Neural crest cell (in vitro differentiated cells): ENCODE data around the gene MRPL11. TPM values are rescaled to one million over a fixed set of nuclear protein-coding genes. Genes with fewer than 3 reads are reported as not detected.

Source experiments
- DNase-seq: peaks from one replicate; pipeline ENCODE4 v3.0.0; 2021; ENCODE audit warnings: low read depth, mixed read lengths, low spot score
- H3K27ac Mint-ChIP-seq: one replicate; pipeline ENCODE4 v1.8.0; 2021; ENCODE audit warnings: mild to moderate bottlenecking, mixed read lengths; ENCODE audit not compliant: unreplicated experiment
- H3K27me3 Mint-ChIP-seq: 2 replicates; pipeline ENCODE4 v1.8.0; 2021; ENCODE audit warnings: low read depth, mild to moderate bottlenecking, mixed read lengths
- H3K36me3 Mint-ChIP-seq: 2 replicates; pipeline ENCODE4 v1.8.0; 2021; ENCODE audit warnings: low read depth, mild to moderate bottlenecking, mixed read lengths
- H3K4me1 Mint-ChIP-seq: 2 replicates; pipeline ENCODE4 v1.8.0; 2021; ENCODE audit warnings: mixed read lengths
- H3K4me3 Mint-ChIP-seq: one replicate; pipeline ENCODE4 v1.8.0; 2021; ENCODE audit warnings: mild to moderate bottlenecking, mixed read lengths
- H3K9me3 Mint-ChIP-seq: 2 replicates; pipeline ENCODE4 v1.8.0; 2021; ENCODE audit warnings: mixed read lengths
- total RNA-seq: library from RNA; stranded (reverse); gene quantifications from 2 replicates; pipeline ENCODE4 v1.2.1, GENCODE V29; 2021
- TF ChIP-seq, protein P1 (sequence below): fragments of 200-600 bp; sonication (generic); conservative IDR thresholded peaks from 2 replicates; pipeline ENCODE4 v1.5.0; 2021; ENCODE audit warnings: antibody characterized with exemption, mild to moderate bottlenecking

The MRPL11 gene
- total RNA-seq, 1 donor from 2014 or later = 91.4 TPM

- Mint-ChIP-seq H3K4me1 (peaks cover 4% of the 10 kb centered on the region), H3K27ac (no peak overlapping the region), H3K36me3 (peaks cover 2% of the 10 kb centered on the region), H3K4me3 (no peak overlapping the region), H3K9me3 (no peaks in the 10 kb centered on the region), H3K27me3 (peaks cover 11% of the 10 kb centered on the region)
- TF ChIP-seq, protein P1, sequence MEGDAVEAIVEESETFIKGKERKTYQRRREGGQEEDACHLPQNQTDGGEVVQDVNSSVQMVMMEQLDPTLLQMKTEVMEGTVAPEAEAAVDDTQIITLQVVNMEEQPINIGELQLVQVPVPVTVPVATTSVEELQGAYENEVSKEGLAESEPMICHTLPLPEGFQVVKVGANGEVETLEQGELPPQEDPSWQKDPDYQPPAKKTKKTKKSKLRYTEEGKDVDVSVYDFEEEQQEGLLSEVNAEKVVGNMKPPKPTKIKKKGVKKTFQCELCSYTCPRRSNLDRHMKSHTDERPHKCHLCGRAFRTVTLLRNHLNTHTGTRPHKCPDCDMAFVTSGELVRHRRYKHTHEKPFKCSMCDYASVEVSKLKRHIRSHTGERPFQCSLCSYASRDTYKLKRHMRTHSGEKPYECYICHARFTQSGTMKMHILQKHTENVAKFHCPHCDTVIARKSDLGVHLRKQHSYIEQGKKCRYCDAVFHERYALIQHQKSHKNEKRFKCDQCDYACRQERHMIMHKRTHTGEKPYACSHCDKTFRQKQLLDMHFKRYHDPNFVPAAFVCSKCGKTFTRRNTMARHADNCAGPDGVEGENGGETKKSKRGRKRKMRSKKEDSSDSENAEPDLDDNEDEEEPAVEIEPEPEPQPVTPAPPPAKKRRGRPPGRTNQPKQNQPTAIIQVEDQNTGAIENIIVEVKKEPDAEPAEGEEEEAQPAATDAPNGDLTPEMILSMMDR = no peak
- DNase-seq = no peak
These were observed 12.3 kb downstream of the MRPL11 start for GRCh38 chr11:66426314-66426713.

- Mint-ChIP-seq H3K27ac (no peak overlapping the region), H3K4me1 (peaks cover 30% of the 10 kb centered on the region), H3K9me3 (no peaks in the 10 kb centered on the region), H3K27me3 (peaks cover 53% of the 10 kb centered on the region), H3K36me3 (peaks cover 2% of the 10 kb centered on the region), H3K4me3 (no peak overlapping the region)
- DNase-seq = peak; percentile 98
- TF ChIP-seq, protein P1 = no peak
These were observed 17.0 kb downstream of the MRPL11 start for GRCh38 chr11:66421492-66422205.

GRCh38 chr11:66420671-66421476 lies 17.8 kb downstream of the MRPL11 start, which contains the start of gene NPAS4:
TSS of gene NPAS4 (plus strand) at chr11:66421035. CDS start at chr11:66421180, 145 bp downstream.
- Mint-ChIP-seq H3K9me3 (no peaks in the 10 kb centered on the region), H3K4me3 (no peak within 1 kb of the TSS), H3K27me3 (peaks cover 58% of the 10 kb centered on the region), H3K4me1 (peaks cover 30% of the 10 kb centered on the region), H3K36me3 (peaks cover 2% of the 10 kb centered on the region), H3K27ac (no peak within 1 kb of the TSS)
- DNase-seq = no peak
- TF ChIP-seq, protein P1 = no peak

- DNase-seq = no peak
- Mint-ChIP-seq H3K9me3 (no peaks in the 10 kb centered on the region), H3K27me3 (peaks cover 65% of the 10 kb centered on the region), H3K4me3 (no peak overlapping the region), H3K27ac (no peak overlapping the region), H3K36me3 (peaks cover 2% of the 10 kb centered on the region), H3K4me1 (peaks cover 30% of the 10 kb centered on the region)
- TF ChIP-seq, protein P1 = no peak
These were observed 18.8 kb downstream of the MRPL11 start for GRCh38 chr11:66419825-66420224.

- Mint-ChIP-seq H3K4me3 (peak overlapping the region; percentile 42), H3K27ac (no peak overlapping the region), H3K27me3 (peaks cover 68% of the 10 kb centered on the region), H3K36me3 (peaks cover 2% of the 10 kb centered on the region), H3K4me1 (peaks cover 30% of the 10 kb centered on the region), H3K9me3 (no peaks in the 10 kb centered on the region)
- TF ChIP-seq, protein P1 = no peak
- no peak for DNase-seq
These were observed 19.7 kb downstream of the MRPL11 start for GRCh38 chr11:66418986-66419308.
